ENCODE data around the gene NPIPB2.

The NPIPB2 gene

DNA sequence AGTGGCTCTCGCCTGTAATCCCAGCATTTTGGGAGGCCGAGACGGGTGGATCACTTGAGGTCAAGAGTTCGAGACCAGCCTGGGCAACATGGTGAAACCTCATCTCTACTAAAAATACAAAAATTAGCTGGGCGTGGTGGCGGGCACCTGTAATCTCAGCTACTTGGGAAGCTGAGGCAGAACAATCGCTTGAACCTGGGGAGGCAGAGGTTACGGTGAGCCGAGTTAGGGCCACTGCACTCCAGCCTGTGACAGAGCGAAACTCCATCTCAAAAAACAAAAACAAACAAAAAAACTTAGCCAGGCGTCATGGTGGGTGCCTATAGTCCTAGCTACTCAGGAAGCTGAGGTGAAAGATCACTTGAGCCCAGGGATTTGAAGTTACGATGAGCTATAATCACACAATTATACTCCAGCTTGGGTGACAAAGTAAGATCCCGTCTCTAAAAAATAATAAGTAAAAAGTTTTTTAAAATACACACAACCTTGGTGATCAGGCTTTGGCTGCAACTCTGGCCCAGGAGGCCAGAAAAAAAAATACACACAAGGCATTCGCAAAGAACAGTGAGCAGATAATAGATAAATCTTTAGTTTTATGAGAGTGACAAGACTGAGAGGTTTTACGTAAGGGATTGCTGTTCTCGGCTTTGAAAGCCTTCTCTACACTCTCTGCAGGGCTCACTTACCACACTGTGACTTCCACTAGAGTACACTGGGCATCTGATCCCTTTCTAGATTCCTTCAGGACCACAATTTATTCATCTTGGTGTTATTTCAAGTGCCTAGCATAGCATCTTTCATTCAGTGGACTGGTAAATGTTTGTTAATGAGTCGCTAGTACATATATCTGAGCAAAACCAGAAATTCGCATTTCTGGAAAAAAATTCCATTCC lies 31.9 kb downstream of the NPIPB2 start:
- no peak overlapping the region for H3K4me3 ChIP-seq (ENCODE audit: low read depth, low read length)
- TF ChIP-seq, protein P1, sequence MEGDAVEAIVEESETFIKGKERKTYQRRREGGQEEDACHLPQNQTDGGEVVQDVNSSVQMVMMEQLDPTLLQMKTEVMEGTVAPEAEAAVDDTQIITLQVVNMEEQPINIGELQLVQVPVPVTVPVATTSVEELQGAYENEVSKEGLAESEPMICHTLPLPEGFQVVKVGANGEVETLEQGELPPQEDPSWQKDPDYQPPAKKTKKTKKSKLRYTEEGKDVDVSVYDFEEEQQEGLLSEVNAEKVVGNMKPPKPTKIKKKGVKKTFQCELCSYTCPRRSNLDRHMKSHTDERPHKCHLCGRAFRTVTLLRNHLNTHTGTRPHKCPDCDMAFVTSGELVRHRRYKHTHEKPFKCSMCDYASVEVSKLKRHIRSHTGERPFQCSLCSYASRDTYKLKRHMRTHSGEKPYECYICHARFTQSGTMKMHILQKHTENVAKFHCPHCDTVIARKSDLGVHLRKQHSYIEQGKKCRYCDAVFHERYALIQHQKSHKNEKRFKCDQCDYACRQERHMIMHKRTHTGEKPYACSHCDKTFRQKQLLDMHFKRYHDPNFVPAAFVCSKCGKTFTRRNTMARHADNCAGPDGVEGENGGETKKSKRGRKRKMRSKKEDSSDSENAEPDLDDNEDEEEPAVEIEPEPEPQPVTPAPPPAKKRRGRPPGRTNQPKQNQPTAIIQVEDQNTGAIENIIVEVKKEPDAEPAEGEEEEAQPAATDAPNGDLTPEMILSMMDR (IDR thresholded peaks at IDR 0.05; ENCODE audit: borderline replicate concordance, insufficient read depth, low read depth, low read length): no peak

GRCh38 chr16:11907160-11907970 lies 34.5 kb downstream of the NPIPB2 start:
- H3K4me3 ChIP-seq (ENCODE audit: low read depth, low read length): no peak overlapping the region
- TF ChIP-seq, protein P1 (IDR thresholded peaks at IDR 0.05; ENCODE audit: borderline replicate concordance, insufficient read depth, low read depth, low read length): no peak

DNA sequence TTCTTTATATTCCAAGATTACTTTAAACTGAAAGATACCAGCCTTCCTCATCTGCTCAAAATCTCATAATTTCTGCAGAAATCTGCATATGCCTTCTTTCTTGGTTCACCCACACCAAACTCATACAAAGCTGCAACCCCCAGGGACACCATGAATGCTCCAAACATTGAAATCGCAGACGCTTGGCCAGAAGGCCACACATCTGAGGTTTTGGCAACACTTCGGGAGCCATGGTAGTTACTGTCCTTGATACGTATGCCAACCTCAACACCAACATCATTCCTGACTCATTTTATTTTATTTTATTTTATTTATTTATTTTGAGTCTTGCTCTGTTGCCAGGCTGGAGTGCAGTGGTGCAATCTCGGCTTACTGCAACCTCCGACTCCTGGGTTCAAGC lies 37.9 kb downstream of the NPIPB2 start:
- no peak overlapping the region for H3K4me3 ChIP-seq (ENCODE audit: low read depth, low read length)
- TF ChIP-seq, protein P1 (IDR thresholded peaks at IDR 0.05; ENCODE audit: borderline replicate concordance, insufficient read depth, low read depth, low read length): no peak

DNA sequence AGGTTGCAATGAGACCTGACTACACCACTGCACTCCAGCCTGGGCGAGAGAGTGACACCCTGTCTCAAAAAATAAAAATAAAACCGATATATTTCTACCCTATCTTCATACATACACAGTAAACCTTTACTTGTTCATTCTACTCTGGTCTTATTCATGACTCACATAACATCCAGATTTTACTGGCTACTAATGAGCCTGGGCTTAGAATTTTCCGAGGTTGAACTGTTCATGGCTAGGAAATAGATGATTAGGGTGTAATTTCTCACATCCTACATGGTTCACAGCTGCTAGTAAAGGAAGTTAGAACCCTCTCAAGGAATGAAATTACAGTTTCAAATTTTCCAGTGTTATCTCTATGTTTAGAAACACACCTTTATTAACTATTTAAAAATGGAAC lies 40.8 kb downstream of the NPIPB2 start:
- H3K4me3 ChIP-seq (ENCODE audit: low read depth, low read length): no peak overlapping the region
- TF ChIP-seq, protein P1 (IDR thresholded peaks at IDR 0.05; ENCODE audit: borderline replicate concordance, insufficient read depth, low read depth, low read length): no peak

DNA sequence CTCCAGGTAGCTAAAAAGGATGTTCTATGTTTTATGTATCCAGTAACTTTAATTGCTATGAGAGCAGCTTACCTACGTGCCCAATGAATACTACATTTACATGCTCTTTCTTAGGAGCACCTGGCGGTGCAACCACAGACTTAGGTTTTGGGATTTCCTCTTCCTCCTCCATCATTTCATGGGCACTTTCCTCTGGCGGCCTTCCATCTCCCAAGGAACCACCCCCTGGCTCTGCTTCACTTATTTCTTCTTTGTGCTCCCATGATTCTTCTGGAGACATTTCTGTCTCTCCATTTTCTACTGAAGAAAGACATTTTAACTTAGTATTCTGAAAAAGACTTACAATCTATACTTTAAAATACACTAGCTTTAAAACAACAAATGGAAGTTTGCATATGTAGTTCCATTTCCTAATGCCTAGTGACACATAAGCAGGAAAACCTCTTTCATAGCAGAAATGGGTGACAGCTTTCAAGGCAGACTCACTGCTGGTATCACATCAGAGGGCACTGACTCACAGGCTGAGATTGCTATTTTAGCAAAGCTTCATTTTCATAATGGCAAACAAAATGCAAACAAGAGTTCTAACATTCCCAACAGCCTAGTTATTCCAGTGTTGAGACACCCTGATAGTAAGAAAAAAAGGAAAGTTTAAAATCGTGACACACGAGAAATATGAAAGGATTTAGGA lies 45.2 kb downstream of the NPIPB2 start:
- TF ChIP-seq, protein P1 (IDR thresholded peaks at IDR 0.05; ENCODE audit: borderline replicate concordance, insufficient read depth, low read depth, low read length): no peak
- H3K4me3 ChIP-seq (ENCODE audit: low read depth, low read length): no peak overlapping the region

GRCh38 chr16:11893571-11893970 lies 48.3 kb downstream of the NPIPB2 start:
- H3K4me3 ChIP-seq (ENCODE audit: low read depth, low read length): no peak overlapping the region
- TF ChIP-seq, protein P1 (IDR thresholded peaks at IDR 0.05; ENCODE audit: borderline replicate concordance, insufficient read depth, low read depth, low read length): no peak

Data from GM12875 (cell line).